GM21360 (cell line): ENCODE results near the gene GPR108.

ENCODE experiments used
- ATAC-seq: cut with Tn5 transposase; IDR thresholded peaks from one replicate; pipeline ENCODE4 v1.9.1; 2021; ENCODE audit warnings: mild to moderate bottlenecking, moderate library complexity; ENCODE audit not compliant: unreplicated experiment

GPR108 gene

GRCh38 chr19:6682607-6683128 lies 54.7 kb downstream of the GPR108 start:
- no peak for ATAC-seq

DNA sequence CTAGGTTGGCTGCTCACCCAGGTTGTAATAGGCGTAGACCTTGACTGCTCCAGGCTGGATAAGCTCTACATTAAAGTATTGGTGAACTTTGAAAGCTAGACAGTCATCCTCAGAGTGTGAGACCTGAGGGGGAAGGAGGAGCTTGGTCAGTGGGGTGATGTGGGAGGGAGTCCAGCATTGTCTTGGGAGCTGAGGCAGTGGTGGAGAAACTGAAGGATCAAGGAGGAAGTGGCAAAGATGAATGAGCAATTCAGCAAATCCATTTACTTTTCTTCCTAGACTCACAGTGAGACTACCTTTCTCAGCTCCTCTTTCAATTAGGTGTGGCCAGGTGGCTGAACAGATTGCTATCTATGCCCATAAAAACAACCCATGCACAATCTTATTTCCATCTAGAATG lies 57.2 kb downstream of the GPR108 start:
- no peak for ATAC-seq
